K562 (cell line): ENCODE measurements around the gene MINDY4. TPM values are rescaled to one million over a fixed set of nuclear protein-coding genes. Genes with fewer than 3 reads are reported as not detected.
A peak's percentile ranks its signal among the peaks of the same experiment; 100 is the strongest.

Source experiments
- CHAMP1 ChIP-seq: fragments of 450-650 bp; IDR thresholded peaks from 2 replicates; pipeline ENCODE4 v1.6.1; 2016; ENCODE audit warnings: mild to moderate bottlenecking
- ETV1 ChIP-seq: fragments of 450-650 bp; conservative IDR thresholded peaks from 2 replicates; pipeline ENCODE4 v1.6.1; 2016; ENCODE audit warnings: missing genetic modification characterization, control low read depth, low read depth, missing compliant biosample characterization
- GATAD2B ChIP-seq: fragments of 450-650 bp; IDR thresholded peaks from 2 replicates; pipeline ENCODE4 v1.6.1; 2017; ENCODE audit warnings: mild to moderate bottlenecking, borderline replicate concordance
- MYNN ChIP-seq, 2 experiments: sonication (generic); formaldehyde crosslinking in 1 of 2; IDR thresholded peaks; 2 replicates each; pipeline versions ENCODE4 v1.5.0 to v1.6.1; 2016 to 2020; ENCODE audit warnings: antibody characterized with exemption in 1 of 2, missing genetic modification reagents in 1 of 2
- PRDM10 ChIP-seq: fragments of 450-650 bp; IDR thresholded peaks from 2 replicates; pipeline ENCODE4 v1.6.1; 2018; ENCODE audit not compliant: partially characterized antibody
- SOX6 ChIP-seq: fragments of 450-650 bp; IDR thresholded peaks from 2 replicates; pipeline ENCODE4 v1.6.1; 2014; ENCODE audit warnings: mild to moderate bottlenecking
- XRCC4 ChIP-seq: IDR thresholded peaks from one replicate; pipeline ENCODE4 v1.6.1; 2011; ENCODE audit not compliant: insufficient read depth, insufficient read length; ENCODE audit errors: extremely low read depth
- ZEB2 ChIP-seq: fragments of 450-650 bp; IDR thresholded peaks from 2 replicates; pipeline ENCODE4 v1.6.1; 2016
- ZNF133 ChIP-seq: fragments of 250-450 bp; sonication (Bioruptor Pico); IDR thresholded peaks from 2 replicates; pipeline ENCODE4 v1.4.0; 2020; ENCODE audit warnings: mild to moderate bottlenecking
- ZNF197 ChIP-seq: fragments of 200-800 bp; sonication (Bioruptor generic); IDR thresholded peaks from 2 replicates; pipeline ENCODE4 v1.6.1; 2016; ENCODE audit warnings: low read depth, missing genetic modification characterization, missing compliant biosample characterization
- polyA plus RNA-seq, 8 experiments: library from polyadenylated mRNA; depleted of rRNA in 4 of 8; stranded (reverse) in 5 of 8; unstranded in 3 of 8; fragments of >200 nt; fragmentation: Nextera tagmentation in 2 of 8; fragmentation: Illumina TruSeq in 1 of 8; extraction: Ambion mirVana in 2 of 8; extraction: Trizol in 1 of 8; gene quantifications; 2 replicates each; pipeline versions ENCODE4 v1.2.1 to v1.2.3, GENCODE V29; 2011 to 2014; ENCODE audit warnings: inconsistent platforms in 1 of 8, missing spikeins in 1 of 8
- total RNA-seq, 7 experiments: library from RNA; depleted of rRNA in 6 of 7; stranded (reverse); fragments of >200 nt in 6 of 7; fragmentation: Illumina TruSeq in 2 of 7; extraction: Trizol in 2 of 7; gene quantifications; 2 replicates each; pipeline versions ENCODE4 v1.2.1 to v1.2.3, GENCODE V29; 2011 to 2021; ENCODE audit warnings: low replicate concordance in 1 of 7
- TF ChIP-seq, protein P1 (sequence below), 2 experiments: fragments of 150-350 bp in 1 of 2; IDR thresholded peaks; 2 replicates each; pipeline ENCODE4 v1.6.1; 2012 to 2016; ENCODE audit warnings: low read depth in 2 of 2, low read length in 2 of 2, mild to moderate bottlenecking in 1 of 2, moderate library complexity in 1 of 2

Gene MINDY4
- total and polyA plus RNA-seq, 9 of the 15 experiments (the other 6 are each of a cell fraction or from before 2014, with no cell fraction given): 2.1 to 16.7 (median 11.0) TPM

- peak; percentile 81; the same call in 1 of the 2 replicates for TF ChIP-seq CHAMP1
- 0 out of 2 replicates have a peak, but pooled peaks have one; percentile 3 for TF ChIP-seq ETV1
- no peak for TF ChIP-seq XRCC4
- peak; percentile 61 for TF ChIP-seq PRDM10
- TF ChIP-seq, protein P1, sequence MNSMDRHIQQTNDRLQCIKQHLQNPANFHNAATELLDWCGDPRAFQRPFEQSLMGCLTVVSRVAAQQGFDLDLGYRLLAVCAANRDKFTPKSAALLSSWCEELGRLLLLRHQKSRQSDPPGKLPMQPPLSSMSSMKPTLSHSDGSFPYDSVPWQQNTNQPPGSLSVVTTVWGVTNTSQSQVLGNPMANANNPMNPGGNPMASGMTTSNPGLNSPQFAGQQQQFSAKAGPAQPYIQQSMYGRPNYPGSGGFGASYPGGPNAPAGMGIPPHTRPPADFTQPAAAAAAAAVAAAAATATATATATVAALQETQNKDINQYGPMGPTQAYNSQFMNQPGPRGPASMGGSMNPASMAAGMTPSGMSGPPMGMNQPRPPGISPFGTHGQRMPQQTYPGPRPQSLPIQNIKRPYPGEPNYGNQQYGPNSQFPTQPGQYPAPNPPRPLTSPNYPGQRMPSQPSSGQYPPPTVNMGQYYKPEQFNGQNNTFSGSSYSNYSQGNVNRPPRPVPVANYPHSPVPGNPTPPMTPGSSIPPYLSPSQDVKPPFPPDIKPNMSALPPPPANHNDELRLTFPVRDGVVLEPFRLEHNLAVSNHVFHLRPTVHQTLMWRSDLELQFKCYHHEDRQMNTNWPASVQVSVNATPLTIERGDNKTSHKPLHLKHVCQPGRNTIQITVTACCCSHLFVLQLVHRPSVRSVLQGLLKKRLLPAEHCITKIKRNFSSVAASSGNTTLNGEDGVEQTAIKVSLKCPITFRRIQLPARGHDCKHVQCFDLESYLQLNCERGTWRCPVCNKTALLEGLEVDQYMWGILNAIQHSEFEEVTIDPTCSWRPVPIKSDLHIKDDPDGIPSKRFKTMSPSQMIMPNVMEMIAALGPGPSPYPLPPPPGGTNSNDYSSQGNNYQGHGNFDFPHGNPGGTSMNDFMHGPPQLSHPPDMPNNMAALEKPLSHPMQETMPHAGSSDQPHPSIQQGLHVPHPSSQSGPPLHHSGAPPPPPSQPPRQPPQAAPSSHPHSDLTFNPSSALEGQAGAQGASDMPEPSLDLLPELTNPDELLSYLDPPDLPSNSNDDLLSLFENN (IDR thresholded peaks at IDR 0.05; ENCODE audit: low read depth in 2 of 2, low read length in 2 of 2): peak in 1 of 2 experiments; percentile 91; a peak in 2 of 4 replicates
- TF ChIP-seq SOX6: peak; percentile 98
- no peak for TF ChIP-seq ZNF133
- TF ChIP-seq ZEB2: peak; percentile 96
- peak; percentile 91 for TF ChIP-seq GATAD2B
- TF ChIP-seq MYNN (IDR thresholded peaks at IDR 0.05): peak; percentile 81
- no peak for TF ChIP-seq MYNN (CRISPR knock-in tag; IDR thresholded peaks at IDR 0.05)
- TF ChIP-seq ZNF197 (CRISPR knock-in tag): peak; percentile 53
Measured at GRCh38 chr7:30761214-30762156, 9.7 kb upstream of the MINDY4 start (continued).
